ENCODE results near the gene TMEM182.

Gene TMEM182

GRCh38 chr2:102773149-102773705, 11.4 kb downstream of the TMEM182 start:
- TF ChIP-seq CTCF (IDR thresholded peaks at IDR 0.05; ENCODE audit: control insufficient read depth, insufficient read depth, low read depth, low read length, missing control alignments), result no peak
- DNase-seq (ENCODE audit: low read depth), result no peak
- no peak overlapping the region for H3K4me3 ChIP-seq (ENCODE audit: control insufficient read depth, low read depth, low read length)

GRCh38 chr2:102778260-102778659, 16.4 kb downstream of the TMEM182 start:
- no peak for TF ChIP-seq CTCF (IDR thresholded peaks at IDR 0.05; ENCODE audit: control insufficient read depth, insufficient read depth, low read depth, low read length, missing control alignments)
- DNase-seq (ENCODE audit: low read depth), result no peak
- no peak overlapping the region for H3K4me3 ChIP-seq (ENCODE audit: control insufficient read depth, low read depth, low read length)

GRCh38 chr2:102780467-102780866, 18.6 kb downstream of the TMEM182 start:
- no peak for DNase-seq (ENCODE audit: low read depth)
- no peak overlapping the region for H3K4me3 ChIP-seq (ENCODE audit: control insufficient read depth, low read depth, low read length)
- no peak for TF ChIP-seq CTCF (IDR thresholded peaks at IDR 0.05; ENCODE audit: control insufficient read depth, insufficient read depth, low read depth, low read length, missing control alignments)

GRCh38 chr2:102782187-102782586, 20.4 kb downstream of the TMEM182 start:
- DNase-seq (ENCODE audit: low read depth), result no peak
- H3K4me3 ChIP-seq (ENCODE audit: control insufficient read depth, low read depth, low read length), result no peak overlapping the region
- TF ChIP-seq CTCF (IDR thresholded peaks at IDR 0.05; ENCODE audit: control insufficient read depth, insufficient read depth, low read depth, low read length, missing control alignments), result no peak

- DNase-seq (ENCODE audit: low read depth), result no peak
- no peak for TF ChIP-seq CTCF (IDR thresholded peaks at IDR 0.05; ENCODE audit: control insufficient read depth, insufficient read depth, low read depth, low read length, missing control alignments)
- H3K4me3 ChIP-seq (ENCODE audit: control insufficient read depth, low read depth, low read length), result no peak overlapping the region
Observed at GRCh38 chr2:102782933-102783332, 21.1 kb downstream of the TMEM182 start.

- TF ChIP-seq CTCF (IDR thresholded peaks at IDR 0.05; ENCODE audit: control insufficient read depth, insufficient read depth, low read depth, low read length, missing control alignments), result no peak
- DNase-seq (ENCODE audit: low read depth), result no peak
- H3K4me3 ChIP-seq (ENCODE audit: control insufficient read depth, low read depth, low read length), result no peak overlapping the region
Observed at GRCh38 chr2:102783506-102784183, 21.8 kb downstream of the TMEM182 start.

All from AG09309 (cell line).